GM21825 (cell line): ENCODE results near the gene DEF6.
"Not testable (repeated sequence)": the region's sequence is repeated elsewhere in the genome, so short reads cannot be mapped to it uniquely, and the experiment has no call there.

ENCODE experiments used
- ATAC-seq: cut with Tn5 transposase; IDR thresholded peaks from one replicate; pipeline ENCODE4 v1.9.1; 2021; ENCODE audit warnings: mild to moderate bottlenecking, moderate library complexity; ENCODE audit not compliant: unreplicated experiment

Gene DEF6

DNA sequence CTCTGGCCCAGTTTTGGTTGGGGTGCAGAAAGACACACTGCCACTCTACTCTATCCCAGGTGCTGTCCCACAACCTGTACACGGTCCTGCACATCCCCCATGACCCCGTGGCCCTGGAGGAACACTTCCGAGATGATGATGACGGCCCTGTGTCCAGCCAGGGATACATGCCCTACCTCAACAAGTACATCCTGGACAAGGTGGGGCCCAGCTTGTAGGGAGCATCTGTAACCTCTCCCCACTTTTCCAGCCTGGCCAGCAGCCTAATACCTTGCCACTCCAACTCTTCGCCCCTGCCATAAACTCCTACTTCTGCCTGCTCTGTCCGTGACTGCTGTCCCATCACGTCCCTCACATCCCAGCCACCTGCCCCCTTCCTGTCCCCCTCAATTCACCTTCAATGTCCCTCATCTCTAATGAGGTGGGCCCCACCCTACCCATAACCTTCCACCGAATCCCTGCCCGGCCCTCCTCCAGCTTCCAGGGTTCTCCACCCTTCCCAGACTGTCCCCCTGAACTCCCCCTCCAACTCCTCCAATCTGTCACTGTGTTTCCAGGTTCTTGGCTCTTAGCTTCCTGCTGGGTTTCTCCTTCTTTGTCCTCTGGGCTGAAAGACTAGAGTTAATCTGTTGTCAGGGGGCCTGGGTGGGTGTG lies 12.1 kb downstream of the DEF6 start:
- ATAC-seq = no peak

DNA sequence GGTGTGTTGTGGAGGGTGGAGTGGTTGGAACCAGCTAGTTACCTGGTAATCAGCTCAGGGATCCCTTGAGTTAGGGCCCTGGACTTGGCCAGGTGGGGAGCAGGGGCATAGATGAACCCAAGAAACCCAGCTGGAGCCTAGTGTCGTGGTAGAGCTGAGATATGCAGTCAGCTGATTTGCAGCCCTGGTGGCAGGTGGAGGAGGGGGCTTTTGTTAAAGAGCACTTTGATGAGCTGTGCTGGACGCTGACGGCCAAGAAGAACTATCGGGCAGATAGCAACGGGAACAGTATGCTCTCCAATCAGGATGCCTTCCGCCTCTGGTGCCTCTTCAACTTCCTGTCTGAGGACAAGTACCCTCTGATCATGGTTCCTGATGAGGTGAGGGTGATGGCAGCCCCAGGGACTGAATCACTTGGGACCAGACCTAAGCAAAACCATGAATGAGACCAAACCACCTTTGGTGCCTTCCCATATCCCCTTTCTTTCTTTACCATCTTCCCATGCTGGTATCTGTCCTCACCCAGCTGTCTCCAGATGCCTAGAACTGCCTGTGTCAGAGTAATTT lies 12.7 kb downstream of the DEF6 start:
- no peak for ATAC-seq

DNA sequence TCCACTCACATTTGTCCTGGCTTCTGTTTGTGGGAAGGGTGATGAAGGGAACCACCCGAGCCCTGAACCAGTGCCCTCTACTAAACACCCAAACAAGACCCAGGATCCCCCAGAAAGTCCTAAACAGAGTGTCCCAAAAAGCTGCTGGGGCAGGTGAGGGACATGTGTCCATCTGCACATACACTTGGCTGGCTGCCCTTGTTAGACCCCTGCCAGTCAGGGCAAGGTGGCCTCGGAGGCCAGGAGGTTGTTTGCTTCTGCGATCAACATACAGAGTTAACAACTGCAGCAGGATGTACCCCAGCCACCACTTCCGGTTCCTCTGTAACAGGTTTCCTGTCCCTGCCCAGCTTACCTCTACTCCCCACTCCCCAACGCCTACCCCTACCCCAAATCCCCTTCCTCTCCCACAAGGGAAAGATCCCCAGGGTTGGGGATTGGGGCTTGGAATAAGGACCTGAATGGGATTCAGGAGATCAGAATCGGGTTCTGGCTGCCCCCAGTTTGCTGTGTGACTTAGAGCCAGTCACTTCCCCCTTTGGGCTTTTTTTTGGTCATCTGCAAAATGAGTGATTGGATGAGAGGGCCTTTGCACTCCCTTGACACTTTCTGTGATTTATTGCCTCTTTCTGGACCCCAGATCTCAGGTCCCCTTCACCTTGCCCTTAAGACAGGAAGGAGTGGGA lies 13.9 kb downstream of the DEF6 start:
- no peak for ATAC-seq

DNA sequence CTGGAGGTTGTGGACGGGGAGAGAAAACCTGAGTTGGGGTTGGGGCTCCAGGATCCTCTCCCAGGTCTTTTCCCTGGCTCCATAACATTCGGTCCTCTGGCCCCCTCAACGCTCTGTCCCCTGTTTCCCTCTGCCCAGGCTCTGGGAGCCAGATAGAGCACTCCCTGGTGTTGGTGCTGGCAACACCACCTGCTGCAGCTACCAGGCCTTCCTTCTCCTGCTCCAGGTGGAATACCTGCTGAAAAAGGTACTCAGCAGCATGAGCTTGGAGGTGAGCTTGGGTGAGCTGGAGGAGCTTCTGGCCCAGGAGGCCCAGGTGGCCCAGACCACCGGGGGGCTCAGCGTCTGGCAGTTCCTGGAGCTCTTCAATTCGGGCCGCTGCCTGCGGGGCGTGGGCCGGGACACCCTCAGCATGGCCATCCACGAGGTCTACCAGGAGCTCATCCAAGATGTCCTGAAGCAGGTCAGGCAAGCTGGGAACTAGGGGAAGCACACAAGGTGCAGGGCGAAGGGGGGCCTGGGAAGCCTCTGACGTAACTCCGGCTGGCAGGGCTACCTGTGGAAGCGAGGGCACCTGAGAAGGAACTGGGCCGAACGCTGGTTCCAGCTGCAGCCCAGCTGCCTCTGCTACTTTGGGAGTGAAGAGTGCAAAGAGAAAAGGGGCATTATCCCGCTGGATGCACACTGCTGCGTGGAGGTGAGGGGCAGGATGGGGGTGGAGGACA lies 14.6 kb downstream of the DEF6 start:
- ATAC-seq = no peak

DNA sequence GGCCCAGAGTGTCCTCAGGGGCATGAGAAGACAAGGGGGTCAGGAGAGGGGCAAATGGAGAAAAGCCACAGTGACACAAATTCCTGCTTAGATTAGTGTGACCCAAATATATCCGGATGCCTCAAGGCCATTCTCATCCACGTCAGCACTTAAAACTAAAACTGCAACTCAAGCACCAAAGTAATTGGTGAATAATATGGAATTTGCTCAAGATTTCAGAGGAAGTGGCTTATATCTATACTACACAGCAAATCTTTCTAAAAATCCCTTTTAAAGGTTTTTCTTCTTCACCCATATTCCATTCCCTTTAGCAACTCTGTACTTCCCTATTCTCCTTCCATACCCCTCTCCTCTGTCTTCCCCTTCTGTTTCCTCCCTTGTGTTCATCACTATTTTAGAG lies 15.2 kb downstream of the DEF6 start:
- ATAC-seq = no peak

DNA sequence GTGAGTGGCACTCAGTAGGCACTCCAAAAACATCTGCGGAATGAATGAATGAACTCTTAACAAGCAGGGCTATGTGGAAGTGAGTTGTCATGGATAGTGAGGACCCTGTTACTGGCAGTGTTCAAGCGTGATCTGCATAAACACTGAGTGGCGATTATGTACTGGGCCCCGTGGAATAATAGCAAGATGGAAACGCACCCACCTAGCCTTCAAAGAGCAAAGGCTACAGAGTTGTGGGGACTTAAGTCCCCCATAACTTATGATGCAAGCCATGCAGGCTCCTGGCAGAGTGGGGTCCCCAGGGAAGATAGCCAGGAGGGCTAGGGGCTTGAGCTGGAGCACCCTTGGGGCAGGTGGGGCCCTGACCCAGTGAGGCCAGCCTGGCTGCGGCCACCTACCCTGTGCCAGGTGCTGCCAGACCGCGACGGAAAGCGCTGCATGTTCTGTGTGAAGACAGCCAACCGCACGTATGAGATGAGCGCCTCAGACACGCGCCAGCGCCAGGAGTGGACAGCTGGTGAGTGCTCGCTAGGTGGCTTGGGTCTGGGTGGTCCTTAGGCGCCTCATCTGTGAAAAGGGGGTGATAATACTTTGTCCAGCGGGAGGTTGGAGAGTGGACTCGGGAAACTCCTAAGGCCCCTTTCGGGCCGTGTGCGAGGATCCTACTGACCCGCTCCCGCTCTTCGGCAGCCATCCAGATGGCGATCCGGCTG lies 20.0 kb downstream of the DEF6 start:
- no peak for ATAC-seq

DNA sequence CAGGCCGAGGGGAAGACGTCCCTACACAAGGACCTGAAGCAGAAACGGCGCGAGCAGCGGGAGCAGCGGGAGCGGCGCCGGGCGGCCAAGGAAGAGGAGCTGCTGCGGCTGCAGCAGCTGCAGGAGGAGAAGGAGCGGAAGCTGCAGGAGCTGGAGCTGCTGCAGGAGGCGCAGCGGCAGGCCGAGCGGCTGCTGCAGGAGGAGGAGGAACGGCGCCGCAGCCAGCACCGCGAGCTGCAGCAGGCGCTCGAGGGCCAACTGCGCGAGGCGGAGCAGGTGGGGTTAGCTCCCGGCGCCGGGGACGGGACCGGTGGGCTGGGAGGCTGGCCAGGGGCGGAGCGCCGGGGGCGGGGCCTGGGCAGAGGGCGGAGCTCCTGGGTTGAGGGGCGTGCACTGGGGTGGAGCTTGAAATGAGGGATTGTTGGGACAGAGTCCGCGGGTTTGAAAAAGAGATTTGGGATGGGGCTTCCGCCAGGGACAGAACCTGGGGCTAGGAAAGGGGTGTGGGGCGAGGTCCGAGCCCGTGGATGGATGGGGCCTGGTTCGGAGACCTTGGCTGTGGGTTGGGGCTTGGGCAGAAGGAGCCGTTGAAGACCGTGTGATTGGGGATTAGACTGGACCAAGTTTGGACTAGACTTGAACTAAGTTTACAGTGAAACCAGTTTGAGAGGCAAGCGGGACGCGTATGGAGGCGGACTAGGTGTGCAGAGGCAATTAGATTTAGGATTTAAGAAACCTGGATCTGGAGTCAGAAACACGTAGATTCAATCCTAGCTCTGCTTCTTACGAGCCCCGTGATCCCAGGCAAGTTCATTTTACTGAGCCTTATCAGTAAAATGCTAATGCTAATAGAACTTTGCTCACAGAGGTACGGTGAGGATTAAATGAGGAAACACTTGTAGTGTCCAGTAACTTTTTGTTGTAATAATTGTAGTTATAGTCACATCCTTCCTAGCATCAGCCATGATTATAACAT lies 20.9 kb downstream of the DEF6 start:
- ATAC-seq = no peak

DNA sequence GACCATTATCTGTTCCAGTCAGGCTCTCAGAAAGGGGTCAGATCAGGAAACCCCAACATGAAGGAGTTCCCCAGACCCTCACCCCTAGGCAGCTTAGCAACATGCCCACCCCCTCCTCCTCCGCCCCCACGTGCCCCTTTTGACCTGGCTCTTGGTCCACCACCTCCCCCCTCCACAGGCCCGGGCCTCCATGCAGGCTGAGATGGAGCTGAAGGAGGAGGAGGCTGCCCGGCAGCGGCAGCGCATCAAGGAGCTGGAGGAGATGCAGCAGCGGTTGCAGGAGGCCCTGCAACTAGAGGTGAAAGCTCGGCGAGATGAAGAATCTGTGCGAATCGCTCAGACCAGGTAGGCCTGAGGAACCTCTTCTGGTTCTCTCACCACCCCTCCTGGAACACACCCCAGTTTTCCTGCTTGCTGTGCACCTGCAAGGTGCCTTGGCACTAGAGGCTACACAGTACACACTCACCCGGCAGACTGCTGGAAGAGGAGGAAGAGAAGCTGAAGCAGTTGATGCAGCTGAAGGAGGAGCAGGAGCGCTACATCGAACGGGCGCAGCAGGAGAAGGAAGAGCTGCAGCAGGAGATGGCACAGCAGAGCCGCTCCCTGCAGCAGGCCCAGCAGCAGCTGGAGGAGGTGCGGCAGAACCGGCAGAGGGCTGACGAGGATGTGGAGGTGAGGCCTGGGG lies 21.9 kb downstream of the DEF6 start:
- ATAC-seq = no peak

DNA sequence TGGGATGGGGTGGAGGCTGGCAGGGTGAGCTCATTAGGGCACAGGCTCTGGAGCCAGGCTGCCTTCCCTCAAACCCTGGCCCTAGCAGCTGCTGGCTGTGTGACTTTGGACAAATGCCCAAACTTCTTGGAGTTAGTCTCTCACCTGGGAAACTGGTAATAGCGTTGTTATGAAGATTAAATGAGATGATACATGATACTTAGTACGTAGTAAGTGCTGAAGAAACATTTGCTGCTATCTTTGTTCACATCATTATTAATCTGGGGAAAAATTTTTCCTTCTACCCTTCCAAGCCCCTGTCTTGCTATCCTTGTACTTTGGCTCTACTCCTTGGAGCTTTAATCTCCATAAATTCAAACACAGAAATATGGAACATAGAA lies 22.4 kb downstream of the DEF6 start:
- ATAC-seq = no peak

DNA sequence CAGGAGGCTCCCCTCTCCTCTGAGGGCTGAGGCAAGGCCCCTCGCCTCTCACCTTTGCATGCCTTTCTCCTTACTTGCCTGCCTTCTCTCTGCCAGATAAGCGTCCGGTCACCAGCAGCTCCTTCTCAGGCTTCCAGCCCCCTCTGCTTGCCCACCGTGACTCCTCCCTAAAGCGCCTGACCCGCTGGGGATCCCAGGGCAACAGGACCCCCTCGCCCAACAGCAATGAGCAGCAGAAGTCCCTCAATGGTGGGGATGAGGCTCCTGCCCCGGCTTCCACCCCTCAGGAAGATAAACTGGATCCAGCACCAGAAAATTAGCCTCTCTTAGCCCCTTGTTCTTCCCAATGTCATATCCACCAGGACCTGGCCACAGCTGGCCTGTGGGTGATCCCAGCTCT lies 23.5 kb downstream of the DEF6 start:
- ATAC-seq = no peak

DNA sequence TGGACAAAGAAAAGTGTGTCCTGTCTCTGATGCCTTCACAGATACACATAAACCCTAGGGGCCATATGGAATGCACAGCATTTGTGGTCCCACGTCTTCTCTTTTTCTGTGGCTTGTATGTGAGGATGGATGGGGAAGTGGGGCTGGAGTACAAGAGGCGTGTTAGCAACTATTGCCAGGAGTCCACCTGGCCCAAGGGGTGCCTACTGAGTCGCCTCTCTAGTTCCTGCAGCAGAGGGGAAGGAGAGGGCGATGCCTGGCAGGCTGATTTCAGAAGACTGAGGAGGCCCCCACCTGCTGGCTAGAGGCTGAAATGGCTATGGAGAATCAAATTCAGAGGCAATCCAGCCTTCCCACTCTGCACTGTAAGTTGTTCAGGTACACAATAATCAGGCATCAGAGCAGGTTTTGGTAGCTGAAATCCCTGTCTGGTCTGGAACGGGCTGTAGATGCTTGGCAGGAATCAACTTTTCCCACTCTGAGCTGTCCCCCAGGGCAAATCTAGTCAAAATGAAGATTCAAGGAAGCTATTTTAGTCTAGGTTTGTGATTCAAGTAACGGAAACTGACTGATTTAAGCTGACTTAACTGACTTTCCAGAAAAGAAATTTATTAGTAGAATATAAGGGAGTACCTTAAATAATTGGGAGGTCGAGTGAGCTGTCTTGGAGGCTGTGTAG lies 29.9 kb downstream of the DEF6 start:
- ATAC-seq = peak; percentile 82

DNA sequence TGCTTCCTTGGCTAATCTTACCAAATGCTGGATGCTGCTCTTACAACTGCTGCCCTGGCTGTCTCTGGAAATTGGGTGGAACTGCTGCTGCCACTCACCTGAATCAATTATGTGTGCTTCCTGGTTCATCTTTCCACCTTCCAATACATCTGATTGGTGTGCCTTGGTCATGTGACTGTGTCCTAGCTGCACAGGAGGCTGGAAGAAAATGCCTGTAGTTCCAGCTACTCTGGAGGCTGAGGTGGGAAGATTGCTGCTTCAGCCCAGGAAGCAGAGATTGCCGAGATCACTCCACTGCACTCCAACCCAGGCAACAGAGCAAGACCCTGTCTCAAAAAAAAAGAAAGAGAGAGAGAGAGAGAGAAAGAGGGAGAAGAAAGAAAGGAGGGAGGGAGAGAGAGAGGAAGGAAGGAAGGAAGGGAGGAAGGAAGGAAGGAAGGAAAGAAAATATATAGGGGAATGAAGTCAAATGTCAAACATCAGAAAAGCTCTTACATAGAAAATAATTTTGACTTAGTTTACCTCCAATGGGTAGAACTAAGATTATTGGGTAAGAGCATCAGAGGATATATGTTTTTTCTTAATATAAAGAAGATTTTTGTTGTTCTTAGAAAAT lies 30.6 kb downstream of the DEF6 start:
- ATAC-seq = no peak

DNA sequence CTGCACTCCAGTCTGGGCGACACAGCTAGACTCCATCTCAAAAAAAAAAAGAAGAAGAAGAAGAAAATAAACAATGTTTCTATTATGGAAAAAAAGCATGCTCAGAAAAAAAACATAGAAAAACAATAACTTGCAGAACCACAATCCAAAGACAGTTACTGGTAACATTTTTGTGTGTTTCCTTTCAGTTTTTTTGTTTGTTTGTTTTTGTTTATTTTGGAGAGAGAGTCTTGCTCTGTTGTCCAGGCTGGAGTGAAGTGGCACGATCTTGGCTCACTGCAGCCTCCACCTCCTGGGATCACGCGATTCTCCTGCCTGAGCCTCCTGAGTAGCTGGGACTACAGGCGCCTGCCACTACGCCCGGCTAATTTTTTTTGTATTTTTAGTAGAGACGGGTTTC lies 31.3 kb downstream of the DEF6 start:
- ATAC-seq = not testable (repeated sequence)

DNA sequence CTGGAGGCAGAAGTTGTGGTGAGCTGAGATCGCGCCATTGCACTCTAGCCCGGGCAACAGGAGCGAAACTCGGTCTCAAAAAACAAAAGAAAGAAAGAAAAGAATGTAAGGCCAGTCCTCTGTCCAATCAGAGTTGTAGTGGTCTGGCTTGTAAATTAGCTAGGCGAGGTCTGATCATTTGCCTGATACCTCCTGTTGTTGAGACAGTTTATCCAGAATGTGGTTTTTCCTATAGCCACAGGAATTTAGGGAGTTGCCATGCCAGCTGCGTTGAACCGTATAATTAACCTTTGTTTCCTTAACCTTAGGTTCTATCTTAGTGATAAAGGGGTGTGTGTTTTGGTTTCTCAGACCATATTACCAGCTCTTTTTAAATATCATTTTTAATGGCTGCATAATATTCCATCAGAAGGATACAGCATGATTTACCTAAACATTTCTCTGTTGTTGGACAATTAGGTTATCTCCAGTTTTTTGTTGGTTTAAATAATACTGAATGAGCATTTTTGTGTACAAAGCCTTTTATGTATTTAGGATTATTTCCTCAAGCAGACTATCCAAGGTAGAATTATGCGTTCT lies 33.0 kb downstream of the DEF6 start:
- ATAC-seq = no peak

DNA sequence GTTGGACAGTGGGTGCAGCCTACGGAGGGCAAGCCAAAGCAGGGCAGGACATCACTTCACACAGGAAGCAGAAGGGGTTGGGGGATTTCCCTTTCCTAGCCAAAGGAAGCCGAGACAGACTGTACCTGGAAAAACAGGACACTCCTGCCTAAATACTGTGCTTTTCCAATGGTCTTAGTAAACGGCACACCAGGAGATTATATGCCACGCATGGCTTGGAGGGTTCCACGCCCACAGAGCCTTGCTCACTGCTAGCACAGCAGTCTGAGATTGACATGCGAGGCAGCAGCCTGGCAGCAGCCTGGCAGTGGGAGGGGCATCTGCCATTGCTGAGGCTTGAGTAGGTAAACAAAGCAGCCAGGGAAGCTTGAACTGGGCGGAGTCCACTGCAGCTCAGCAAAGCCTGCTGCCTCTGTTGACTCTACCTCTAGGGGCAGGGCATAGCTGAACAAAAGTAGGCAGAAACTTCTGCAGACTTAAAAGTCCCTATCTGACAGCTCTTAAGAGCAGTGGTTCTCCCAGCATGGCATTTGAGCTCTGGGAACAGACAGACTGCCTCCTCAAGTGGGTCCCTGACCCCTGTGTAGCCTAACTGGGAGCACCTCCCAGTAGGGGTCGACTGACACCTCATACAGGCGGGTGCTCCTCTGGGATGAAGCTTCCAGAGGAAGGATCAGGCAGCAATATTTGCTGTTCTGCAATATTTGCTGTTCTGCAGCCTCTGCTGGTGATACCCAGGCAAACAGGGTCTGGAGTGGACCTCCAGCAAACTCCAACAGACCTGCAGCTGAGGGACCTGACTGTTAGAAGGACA lies 34.7 kb downstream of the DEF6 start:
- not testable (repeated sequence) for ATAC-seq

DNA sequence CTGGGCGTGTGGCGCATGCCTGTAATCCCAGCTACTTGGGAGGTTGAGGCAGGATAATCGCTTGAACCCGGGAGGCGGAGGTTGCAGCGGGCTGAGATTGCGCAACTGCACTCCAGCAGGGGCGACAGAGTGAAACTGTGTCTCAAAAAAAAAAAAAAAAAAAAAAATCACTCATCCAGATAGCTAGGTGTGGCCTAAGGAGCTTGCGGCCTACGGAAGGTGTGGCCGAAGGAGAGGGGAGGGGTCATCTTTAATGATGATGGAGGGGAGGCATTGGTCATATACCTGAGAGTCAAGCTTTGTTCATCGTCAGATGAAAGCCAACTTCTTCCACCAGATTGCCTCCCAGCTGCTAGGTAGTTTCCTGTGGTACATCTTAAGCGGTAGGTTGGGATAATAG lies 43.9 kb downstream of the DEF6 start:
- ATAC-seq = no peak
